H1 (cell line): ENCODE measurements around the gene CLDN9. TPM values are rescaled to one million over a fixed set of nuclear protein-coding genes. Genes with fewer than 3 reads are reported as not detected.

ENCODE experiments used
- CTCF ChIA-PET: fragments of 300-600 bp; sonication (Branson Sonifier 250); formaldehyde crosslinking; loops from one replicate; lab custom pipeline; 2021; ENCODE audit not compliant: partially characterized antibody; lab: Charles Lee
- POLR2A ChIA-PET: fragments of 300-600 bp; sonication (Branson Sonifier 250); formaldehyde crosslinking; loops from one replicate; lab custom pipeline; 2021; ENCODE audit warnings: inconsistent platforms; ENCODE audit not compliant: partially characterized antibody; lab: Charles Lee
- DNase-seq, 2 experiments: peaks; one replicate each; pipeline versions ENCODE4 v3.0.0 to v3.0.0-alpha.2; 2010 to 2022; ENCODE audit warnings: low spot score in 2 of 2, low read depth in 1 of 2, mixed read lengths in 1 of 2
- FAIRE-seq: peaks from 2 replicates; lab custom pipeline; 2011; peaks lifted over from hg19 to GRCh38; lab: Jason Lieb, UNC
- H2AFZ ChIP-seq: 2 replicates; pipeline ENCODE4 v1.8.1; 2012; ENCODE audit warnings: low read length, inconsistent platforms
- H2AK5ac ChIP-seq: 2 replicates; pipeline ENCODE4 v1.6.1; 2013; ENCODE audit warnings: low read depth, low read length
- H2BK120ac ChIP-seq: replicated peaks from 2 replicates; pipeline ENCODE3; 2013; ENCODE audit warnings: low read depth, low read length, inconsistent platforms
- H2BK12ac ChIP-seq: 2 replicates; pipeline ENCODE4 v1.6.1; 2013; ENCODE audit warnings: low read depth, low read length
- H2BK15ac ChIP-seq: 2 replicates; pipeline ENCODE4 v1.6.1; 2013; ENCODE audit warnings: low read length
- H2BK20ac ChIP-seq: 2 replicates; pipeline ENCODE4 v1.6.1; 2013; ENCODE audit warnings: low read length
- H2BK5ac ChIP-seq: 2 replicates; pipeline ENCODE4 v1.6.1; 2013; ENCODE audit warnings: low read depth, low read length
- H3K14ac ChIP-seq: 2 replicates; pipeline ENCODE4 v1.6.1; 2013; ENCODE audit warnings: inconsistent platforms; ENCODE audit not compliant: insufficient read length
- H3K18ac ChIP-seq: 2 replicates; pipeline ENCODE4 v1.6.1; 2013; ENCODE audit warnings: low read length; ENCODE audit errors: extremely low read depth
- H3K23ac ChIP-seq: 2 replicates; pipeline ENCODE4 v1.6.1; 2013; ENCODE audit warnings: inconsistent platforms; ENCODE audit not compliant: insufficient read length
- H3K23me2 ChIP-seq: 2 replicates; pipeline ENCODE4 v1.6.1; 2013; ENCODE audit warnings: low read depth, low read length
- H3K27ac ChIP-seq: 2 replicates; pipeline ENCODE4 v1.6.1; 2011; ENCODE audit warnings: low read depth, low read length, inconsistent platforms
- H3K27me3 ChIP-seq, 4 experiments: replicated peaks in 1 of 4; 1 replicate in 1 of 4; 2 replicates in 3 of 4; pipeline versions ENCODE4 v1.6.1 to v1.8.1; 2011 to 2013; ENCODE audit warnings: low read length in 3 of 4, mild to moderate bottlenecking in 3 of 4, inconsistent platforms in 2 of 4, mixed read lengths in 2 of 4, moderate library complexity in 1 of 4; ENCODE audit not compliant: control insufficient read depth in 3 of 4, insufficient read depth in 3 of 4; ENCODE audit errors: extremely low read depth in 1 of 4
- H3K36me3 ChIP-seq, 4 experiments: 2 replicates each; pipeline versions ENCODE4 v1.6.1 to v1.8.1; 2011 to 2013; ENCODE audit warnings: mild to moderate bottlenecking in 4 of 4, low read length in 3 of 4, moderate library complexity in 2 of 4, control low read depth in 1 of 4, inconsistent platforms in 1 of 4; ENCODE audit not compliant: insufficient read depth in 4 of 4, control insufficient read depth in 2 of 4
- H3K4ac ChIP-seq: replicated peaks from 2 replicates; pipeline ENCODE3; 2013; ENCODE audit warnings: low read length, low read depth, mixed read lengths, inconsistent platforms; ENCODE audit not compliant: insufficient read length
- H3K4me1 ChIP-seq, 4 experiments: replicated peaks in 1 of 4; 1 replicate in 1 of 4; 2 replicates in 3 of 4; pipeline versions ENCODE4 v1.6.1 to v1.8.1; 2011 to 2013; ENCODE audit warnings: low read length in 3 of 4, inconsistent platforms in 2 of 4, mixed read lengths in 1 of 4; ENCODE audit not compliant: insufficient read depth in 4 of 4, control insufficient read depth in 3 of 4
- H3K4me2 ChIP-seq, 2 experiments: 2 replicates each; pipeline versions ENCODE4 v1.6.1 to v1.8.1; 2011 to 2013; ENCODE audit warnings: low read depth in 2 of 2, low read length in 2 of 2, control low read depth in 1 of 2, inconsistent platforms in 1 of 2, mild to moderate bottlenecking in 1 of 2; ENCODE audit not compliant: insufficient read depth in 1 of 2
- H3K4me3 ChIP-seq, 4 experiments: fragments of 200-600, 300-600 bp in 1 of 4; sonication (generic), shearing (Covaris generic), sonication (Bioruptor Twin) in 1 of 4; 2 replicates each; pipeline versions ENCODE4 v1.5.1 to v1.8.1; 2011 to 2016; ENCODE audit warnings: low read length in 4 of 4, low read depth in 3 of 4, control low read depth in 2 of 4, inconsistent platforms in 2 of 4, mild to moderate bottlenecking in 2 of 4, mixed read lengths in 1 of 4, moderate library complexity in 1 of 4; ENCODE audit not compliant: insufficient read depth in 2 of 4; ENCODE audit errors: extremely low read depth in 1 of 4
- H3K56ac ChIP-seq: replicated peaks from 2 replicates; pipeline ENCODE3; 2013; ENCODE audit warnings: low read depth, mild to moderate bottlenecking, mixed read lengths, low read length, inconsistent platforms; ENCODE audit not compliant: insufficient read length
- H3K79me1 ChIP-seq: 2 replicates; pipeline ENCODE4 v1.6.1; 2013; ENCODE audit warnings: low read depth, low read length, control low read depth
- H3K79me2 ChIP-seq, 2 experiments: 2 replicates each; pipeline versions ENCODE4 v1.6.1 to v1.8.1; 2012 to 2013; ENCODE audit warnings: low read length in 2 of 2, mild to moderate bottlenecking in 2 of 2, inconsistent platforms in 1 of 2; ENCODE audit not compliant: insufficient read depth in 2 of 2, control insufficient read depth in 1 of 2
- H3K9ac ChIP-seq, 4 experiments: replicated peaks in 1 of 4; 1 replicate in 1 of 4; 2 replicates in 3 of 4; pipeline versions ENCODE4 v1.6.1 to v1.8.1; 2011 to 2013; ENCODE audit warnings: low read depth in 3 of 4, low read length in 3 of 4, control low read depth in 2 of 4, mild to moderate bottlenecking in 2 of 4, moderate library complexity in 2 of 4, inconsistent platforms in 1 of 4; ENCODE audit errors: extremely low read depth in 1 of 4
- H3K9me3 ChIP-seq, 2 experiments: 2 replicates each; pipeline versions ENCODE4 v1.6.1 to v1.8.1; 2012 to 2013; ENCODE audit warnings: mild to moderate bottlenecking in 2 of 2, moderate library complexity in 2 of 2, control low read depth in 1 of 2, inconsistent platforms in 1 of 2, low read depth in 1 of 2, low read length in 1 of 2, mixed read lengths in 1 of 2; ENCODE audit not compliant: insufficient read depth in 2 of 2
- H4K20me1 ChIP-seq, 2 experiments: replicated peaks in 1 of 2; 2 replicates each; pipeline versions ENCODE3 to v1.8.1; 2011 to 2013; ENCODE audit warnings: inconsistent platforms in 2 of 2, low read length in 2 of 2, mild to moderate bottlenecking in 1 of 2; ENCODE audit not compliant: insufficient read depth in 2 of 2, control insufficient read depth in 1 of 2
- H4K5ac ChIP-seq: 2 replicates; pipeline ENCODE4 v1.6.1; 2013; ENCODE audit warnings: low read length, low read depth, mixed read lengths, inconsistent platforms; ENCODE audit not compliant: insufficient read length
- H4K8ac ChIP-seq: 2 replicates; pipeline ENCODE4 v1.8.0; 2013; ENCODE audit warnings: mild to moderate bottlenecking, moderate library complexity, low read length, inconsistent platforms; ENCODE audit not compliant: insufficient read depth; ENCODE audit errors: extremely low read depth
- H4K91ac ChIP-seq: replicated peaks from 2 replicates; pipeline ENCODE3; 2013; ENCODE audit warnings: low read length, mixed read lengths, inconsistent platforms; ENCODE audit not compliant: insufficient read length
- EGR1 ChIP-seq: IDR thresholded peaks from 2 replicates; pipeline ENCODE4 v1.6.1; 2011; ENCODE audit warnings: low read depth, low read length, borderline replicate concordance
- EP300 ChIP-seq, 2 experiments: IDR thresholded peaks; 1 replicate in 1 of 2; 2 replicates in 1 of 2; pipeline ENCODE4 v1.6.1; 2011 to 2012; ENCODE audit warnings: low read depth in 2 of 2, low read length in 2 of 2, mild to moderate bottlenecking in 2 of 2, borderline replicate concordance in 1 of 2, inconsistent platforms in 1 of 2, moderate library complexity in 1 of 2
- FOSL1 ChIP-seq: IDR thresholded peaks from 2 replicates; pipeline ENCODE4 v1.6.1; 2011; ENCODE audit warnings: mild to moderate bottlenecking, low read depth, low read length, moderate library complexity; ENCODE audit not compliant: insufficient read depth
- GABPA ChIP-seq: IDR thresholded peaks from 2 replicates; pipeline ENCODE4 v1.6.1; 2011; ENCODE audit warnings: mild to moderate bottlenecking, low read length, moderate library complexity, borderline replicate concordance; ENCODE audit not compliant: insufficient read depth
- HDAC6 ChIP-seq: IDR thresholded peaks from one replicate; pipeline ENCODE4 v1.7.1; 2012; ENCODE audit warnings: low read depth, mild to moderate bottlenecking, inconsistent platforms, low read length, moderate library complexity
- RFX5 ChIP-seq: IDR thresholded peaks from 2 replicates; pipeline ENCODE4 v1.6.1; 2011; ENCODE audit warnings: low read depth, low read length, improper control_type of control experiment, borderline replicate concordance
- SP1 ChIP-seq: IDR thresholded peaks from 2 replicates; pipeline ENCODE4 v1.6.1; 2011; ENCODE audit warnings: low read depth, low read length
- SUZ12 ChIP-seq: fragments of 200-600 bp; sonication (generic); IDR thresholded peaks from 2 replicates; pipeline ENCODE4 v1.6.1; 2012; ENCODE audit warnings: mild to moderate bottlenecking, inconsistent platforms, low read length, moderate library complexity, mixed read lengths
- USF2 ChIP-seq: IDR thresholded peaks from 2 replicates; pipeline ENCODE4 v1.6.1; 2011; ENCODE audit warnings: low read length, improper control_type of control experiment
- WGBS, 2 experiments: shearing (Covaris generic) in 1 of 2; methylation state at CpG; one replicate each; pipeline versions ENCODE4 v1.1.6 to v1.1.7; 2013 to 2015; ENCODE audit warnings: low lambda C conversion rate in 2 of 2, mixed read lengths in 2 of 2, inconsistent platforms in 1 of 2, low coverage in 1 of 2, missing lambda C conversion rate in 1 of 2; ENCODE audit not compliant: insufficient replicate concordance in 2 of 2, insufficient coverage in 1 of 2, insufficient read length in 1 of 2; ENCODE audit errors: extremely low coverage in 1 of 2, missing lambda C conversion rate in 1 of 2; 5-methylcytosine and 5-hydroxymethylcytosine counted together
- polyA plus RNA-seq, 7 experiments: library from polyadenylated mRNA; depleted of rRNA in 3 of 7; stranded (reverse) in 5 of 7; unstranded in 2 of 7; fragments of >200 nt in 5 of 7; fragments of 200-250 nt in 2 of 7; gene quantifications; 1 replicate in 5 of 7; 2 replicates in 1 of 7; 4 replicates in 1 of 7; pipeline versions ENCODE4 v1.2.1 to v1.2.3, GENCODE V29; 2011 to 2013; ENCODE audit warnings: missing spikeins in 2 of 7, mixed read lengths in 2 of 7
- total RNA-seq: library from RNA; stranded (reverse); fragmentation: NEBNext Ultra II Directional; extraction: Animal tissue kit (Norgen Biotek cat#: 25700); gene quantifications from 2 replicates; pipeline ENCODE4 v1.2.1, GENCODE V29; 2021

The CLDN9 gene
- total and polyA plus RNA-seq, 2 of the 8 experiments (the other 6 are each of a cell fraction or from before 2014, with no cell fraction given) = 0.60 to 0.89 TPM

GRCh38 chr16:2966808-2967191, 45.9 kb upstream of the CLDN9 start:
- FAIRE-seq (no peak), DNase-seq (peak in 1 of 2 experiments; percentile 56)
- Histone ChIP-seq H2BK5ac (no peak overlapping the region), H3K23me2 (peaks cover 27% of the 10 kb centered on the region), H2BK20ac (no peak overlapping the region), H2AK5ac (no peak overlapping the region), H4K20me1 (peaks cover 17 to 19% of the 10 kb centered on the region in 2 experiments), H3K4me3 (peak overlapping the region; percentile 8 to 51 (median 18); a peak in 6 of 8 replicates), H2AFZ (no peak overlapping the region), H3K4me2 (peak overlapping the region; percentile 40 to 66), H4K91ac (no peak overlapping the region), H4K8ac (no peak overlapping the region), H4K5ac (no peak overlapping the region), H3K4me1 (peaks cover 0 to 40% (median 23%) of the 10 kb centered on the region in 4 experiments; a peak in 6 of 7 replicates), H3K23ac (no peak overlapping the region), H2BK120ac (no peak overlapping the region), H3K27me3 (peaks cover 15 to 32% (median 23%) of the 10 kb centered on the region in 4 experiments; a peak in 6 of 7 replicates), H3K27ac (no peak overlapping the region), H3K18ac (no peak overlapping the region), H3K9ac (no peak overlapping the region), H3K56ac (no peak overlapping the region), H2BK15ac (no peak overlapping the region), H2BK12ac (no peak overlapping the region), H3K79me2 (peaks cover 0 to 2% of the 10 kb centered on the region in 2 experiments; a peak in 1 of 4 replicates), H3K4ac (no peak overlapping the region), H3K9me3 (no peaks in the 10 kb centered on the region), H3K79me1 (peaks cover 7% of the 10 kb centered on the region), H3K36me3 (peaks cover 0 to 4% (median 0%) of the 10 kb centered on the region in 4 experiments; a peak in 2 of 8 replicates), H3K14ac (no peak overlapping the region)
- WGBS, 2 experiments = 14% methylated on average over 15 of the region's 46 CpGs; no CpG with 5 or more reads in 1 of the 2 experiments
- POLR2A ChIA-PET = interaction anchor here (0.7 to 25.4 kb wide), 7 partner anchors 8 to 58 kb away, joined by 3 to 455 read pairs (median 7); partner anchors contain the start of genes CLDN6, HCFC1R1, PKMYT1 and THOC6
- CTCF ChIA-PET = interaction anchor here (0.6 to 1.8 kb wide), 11 partner anchors 10 to 1116 kb away, joined by 3 to 10 read pairs (median 4); partner anchors contain the start of gene FLYWCH1
- TF ChIP-seq SUZ12 (0 out of 2 replicates have a peak, but pooled peaks have one; percentile 53), SP1 (no peak), EGR1 (no peak), EP300 (IDR thresholded peaks at IDR 0.05; ENCODE audit: borderline replicate concordance in 1 of 2, low read depth in 2 of 2, low read length in 2 of 2) (no peak), HDAC6 (no peak), FOSL1 (no peak), RFX5 (no peak), USF2 (no peak), GABPA (peak; percentile 75; the same call in 1 of the 2 replicates)
